ENCODE results near the gene PIP5K1C. TPM values are rescaled to one million over a fixed set of nuclear protein-coding genes. Genes with fewer than 3 reads are reported as not detected.
A peak's percentile ranks its signal among the peaks of the same experiment; 100 is the strongest.

Gene PIP5K1C
- total and polyA plus RNA-seq, 9 of the 15 experiments (the other 6 are each of a cell fraction or from before 2014, with no cell fraction given): 0.38 to 22.1 (median 4.1) TPM

GRCh38 chr19:3671680-3672574 is 28.3 kb downstream of the PIP5K1C start (continued):
- TF ChIP-seq, protein P1, sequence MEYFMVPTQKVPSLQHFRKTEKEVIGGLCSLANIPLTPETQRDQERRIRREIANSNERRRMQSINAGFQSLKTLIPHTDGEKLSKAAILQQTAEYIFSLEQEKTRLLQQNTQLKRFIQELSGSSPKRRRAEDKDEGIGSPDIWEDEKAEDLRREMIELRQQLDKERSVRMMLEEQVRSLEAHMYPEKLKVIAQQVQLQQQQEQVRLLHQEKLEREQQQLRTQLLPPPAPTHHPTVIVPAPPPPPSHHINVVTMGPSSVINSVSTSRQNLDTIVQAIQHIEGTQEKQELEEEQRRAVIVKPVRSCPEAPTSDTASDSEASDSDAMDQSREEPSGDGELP (CRISPR knock-in tag; IDR thresholded peaks at IDR 0.05; ENCODE audit: borderline replicate concordance): peak; percentile 77; the same call in 1 of the 2 replicates
- TF ChIP-seq NR2C2 (CRISPR knock-in tag; IDR thresholded peaks at IDR 0.05) (no peak), NR2C2 (tag; IDR thresholded peaks at IDR 0.05) (peak; percentile 26; the same call in 1 of the 2 replicates), ATF7 (IDR thresholded peaks at IDR 0.05) (peak; percentile 46; the same call in 1 of the 2 replicates), RNF219 (CRISPR knock-in tag; IDR thresholded peaks at IDR 0.05) (no peak), HIVEP1 (CRISPR knock-in tag; IDR thresholded peaks at IDR 0.05) (no peak), MAX (CRISPR knock-in tag; IDR thresholded peaks at IDR 0.05) (peak; percentile 54; the same call in 1 of the 2 replicates), EGR1 (conservative IDR thresholded peaks at IDR 0.05) (0 out of 2 replicates have a peak, but pooled peaks have one; percentile 12), ZBTB9 (CRISPR knock-in tag; IDR thresholded peaks at IDR 0.05) (no peak), CHD1 (IDR thresholded peaks at IDR 0.05; ENCODE audit: low read length) (peak; percentile 14), CXXC5 (CRISPR knock-in tag; IDR thresholded peaks at IDR 0.05) (no peak), BMI1 (IDR thresholded peaks at IDR 0.05; ENCODE audit: low read length) (no peak), ZNF274 (IDR thresholded peaks at IDR 0.05; ENCODE audit: borderline replicate concordance, low read depth, low read length) (no peak), ETS2 (tag; IDR thresholded peaks at IDR 0.05; ENCODE audit: borderline replicate concordance, poor library complexity, severe bottlenecking) (no peak)
- TF ChIP-seq, protein P2, sequence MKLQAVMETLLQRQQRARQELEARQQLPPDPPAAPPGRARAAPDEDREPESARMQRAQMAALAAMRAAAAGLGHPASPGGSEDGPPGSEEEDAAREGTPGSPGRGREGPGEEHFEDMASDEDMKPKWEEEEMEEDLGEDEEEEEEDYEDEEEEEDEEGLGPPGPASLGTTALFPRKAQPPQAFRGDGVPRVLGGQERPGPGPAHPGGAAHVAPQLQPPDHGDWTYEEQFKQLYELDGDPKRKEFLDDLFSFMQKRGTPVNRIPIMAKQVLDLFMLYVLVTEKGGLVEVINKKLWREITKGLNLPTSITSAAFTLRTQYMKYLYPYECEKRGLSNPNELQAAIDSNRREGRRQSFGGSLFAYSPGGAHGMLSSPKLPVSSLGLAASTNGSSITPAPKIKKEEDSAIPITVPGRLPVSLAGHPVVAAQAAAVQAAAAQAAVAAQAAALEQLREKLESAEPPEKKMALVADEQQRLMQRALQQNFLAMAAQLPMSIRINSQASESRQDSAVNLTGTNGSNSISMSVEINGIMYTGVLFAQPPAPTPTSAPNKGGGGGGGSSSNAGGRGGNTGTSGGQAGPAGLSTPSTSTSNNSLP (IDR thresholded peaks at IDR 0.05; ENCODE audit: borderline replicate concordance, low read depth, low read length): no peak
- TF ChIP-seq, protein P3, sequence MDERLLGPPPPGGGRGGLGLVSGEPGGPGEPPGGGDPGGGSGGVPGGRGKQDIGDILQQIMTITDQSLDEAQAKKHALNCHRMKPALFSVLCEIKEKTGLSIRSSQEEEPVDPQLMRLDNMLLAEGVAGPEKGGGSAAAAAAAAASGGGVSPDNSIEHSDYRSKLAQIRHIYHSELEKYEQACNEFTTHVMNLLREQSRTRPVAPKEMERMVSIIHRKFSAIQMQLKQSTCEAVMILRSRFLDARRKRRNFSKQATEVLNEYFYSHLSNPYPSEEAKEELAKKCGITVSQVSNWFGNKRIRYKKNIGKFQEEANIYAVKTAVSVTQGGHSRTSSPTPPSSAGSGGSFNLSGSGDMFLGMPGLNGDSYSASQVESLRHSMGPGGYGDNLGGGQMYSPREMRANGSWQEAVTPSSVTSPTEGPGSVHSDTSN (CRISPR knock-in tag; IDR thresholded peaks at IDR 0.05; ENCODE audit: low read depth): no peak
- TF ChIP-seq, protein P3 (tag; conservative IDR thresholded peaks at IDR 0.05; ENCODE audit: low read depth): 0 out of 2 replicates have a peak, but pooled peaks have one; percentile 9
